Ectodermal cell (in vitro differentiated cells): Measurements from ENCODE around the gene IGSF10.

Source experiments
- H3K27ac ChIP-seq: 2 replicates; pipeline ENCODE4 v1.7.0; 2013; ENCODE audit warnings: mild to moderate bottlenecking, low read depth, low read length; ENCODE audit not compliant: insufficient read depth, poor library complexity, severe bottlenecking
- H3K27me3 ChIP-seq: 2 replicates; pipeline ENCODE4 v1.7.0; 2013; ENCODE audit warnings: mild to moderate bottlenecking, low read length; ENCODE audit not compliant: insufficient read depth, control insufficient read depth, poor library complexity, severe bottlenecking
- H3K36me3 ChIP-seq: one replicate; pipeline ENCODE4 v1.7.0; 2013; ENCODE audit warnings: low read length; ENCODE audit not compliant: control insufficient read depth, insufficient read depth
- H3K4me1 ChIP-seq: one replicate; pipeline ENCODE4 v1.7.0; 2013; ENCODE audit warnings: low read length; ENCODE audit not compliant: control insufficient read depth, insufficient read depth
- H3K4me3 ChIP-seq: 2 replicates; pipeline ENCODE4 v1.7.0; 2013; ENCODE audit warnings: low read depth, low read length, control low read depth; ENCODE audit not compliant: insufficient read depth
- H3K9me3 ChIP-seq: 2 replicates; pipeline ENCODE4 v1.7.0; 2013; ENCODE audit warnings: mild to moderate bottlenecking, low read length, moderate library complexity; ENCODE audit not compliant: control insufficient read depth
- WGBS, 2 experiments: methylation state at CpG; one replicate each; pipeline ENCODE4 v1.1.7; 2013; ENCODE audit warnings: missing lambda C conversion rate in 2 of 2; 5-methylcytosine and 5-hydroxymethylcytosine counted together

Gene IGSF10

DNA sequence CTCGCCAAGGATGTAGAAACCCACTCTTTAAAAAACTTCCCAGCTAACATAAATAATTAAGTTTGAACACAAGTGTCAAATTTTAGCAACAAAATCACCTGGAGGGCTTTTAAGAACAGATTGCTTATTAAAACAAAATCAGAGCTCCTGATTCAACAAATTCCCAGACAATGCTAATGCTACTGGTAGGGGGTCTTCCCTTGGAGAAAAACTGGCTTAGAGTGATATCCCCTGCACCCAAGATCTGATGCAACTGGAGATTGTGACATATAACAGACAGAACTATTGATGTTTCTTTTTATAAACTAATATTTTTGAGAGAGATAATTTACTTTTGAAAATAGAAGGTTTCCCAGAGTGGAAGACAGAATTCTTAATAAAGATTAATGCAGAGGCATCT lies 19.9 kb downstream of the IGSF10 start:
- H3K9me3 ChIP-seq: no peaks in the 10 kb centered on the region
- no peak overlapping the region for H3K4me3 ChIP-seq
- H3K27ac ChIP-seq: no peak overlapping the region
- no peaks in the 10 kb centered on the region for H3K27me3 ChIP-seq
- 80 to 100% methylated on average over 1 of the region's 1 CpG for WGBS, 2 experiments
- H3K4me1 ChIP-seq: no peaks in the 10 kb centered on the region
- H3K36me3 ChIP-seq: no peaks in the 10 kb centered on the region

DNA sequence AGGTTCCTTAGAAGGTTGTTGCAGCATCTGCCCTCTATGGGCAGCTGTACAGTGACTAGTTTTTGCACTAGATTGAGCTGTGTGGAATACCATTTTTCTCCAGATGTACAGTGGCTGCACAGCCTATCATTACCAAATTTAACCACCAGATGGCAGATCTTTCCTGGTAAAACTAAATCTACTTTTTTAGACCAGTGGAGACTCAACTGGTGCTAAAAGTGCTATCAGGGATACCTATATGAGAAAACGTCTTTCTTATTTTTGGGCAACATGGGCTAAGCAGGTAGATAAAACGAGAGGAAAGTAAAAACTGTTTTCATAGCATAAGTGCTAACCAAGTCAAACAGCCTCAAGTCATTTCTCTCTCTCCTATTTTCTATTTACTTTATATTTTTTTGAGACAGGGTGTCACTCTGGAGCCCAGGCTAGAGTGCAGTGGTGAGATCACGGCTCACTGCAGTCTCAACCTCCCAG lies 21.2 kb downstream of the IGSF10 start:
- 62 to 66% methylated on average over 3 of the region's 3 CpGs for WGBS, 2 experiments
- H3K4me3 ChIP-seq: no peak overlapping the region
- no peaks in the 10 kb centered on the region for H3K9me3 ChIP-seq
- no peaks in the 10 kb centered on the region for H3K4me1 ChIP-seq
- no peaks in the 10 kb centered on the region for H3K27me3 ChIP-seq
- H3K36me3 ChIP-seq: no peaks in the 10 kb centered on the region
- no peak overlapping the region for H3K27ac ChIP-seq

DNA sequence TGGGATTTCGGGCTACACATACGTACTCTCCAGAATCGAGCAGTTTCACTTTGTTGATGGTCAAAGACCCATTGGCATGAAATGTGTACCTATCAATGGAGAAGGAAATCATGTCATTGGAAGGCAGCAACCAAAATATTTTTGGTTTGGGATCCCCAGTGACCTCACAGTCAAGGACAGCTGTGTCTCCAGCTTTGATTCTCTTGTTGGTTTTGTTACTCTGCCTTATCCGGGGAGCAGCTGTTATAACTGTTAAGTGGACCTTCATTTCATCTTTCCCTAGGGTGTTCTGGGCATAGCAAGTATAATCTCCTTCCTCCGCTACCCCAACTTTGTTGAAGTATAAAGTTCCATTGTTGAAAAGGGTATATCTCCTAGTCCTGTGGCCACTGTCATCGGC lies 23.0 kb downstream of the IGSF10 start:
- Histone ChIP-seq H3K27me3 (no peaks in the 10 kb centered on the region), H3K27ac (no peak overlapping the region), H3K4me3 (no peak overlapping the region), H3K9me3 (no peaks in the 10 kb centered on the region), H3K36me3 (no peaks in the 10 kb centered on the region), H3K4me1 (no peaks in the 10 kb centered on the region)
- 93 to 94% methylated on average over 6 of the region's 6 CpGs for WGBS, 2 experiments

DNA sequence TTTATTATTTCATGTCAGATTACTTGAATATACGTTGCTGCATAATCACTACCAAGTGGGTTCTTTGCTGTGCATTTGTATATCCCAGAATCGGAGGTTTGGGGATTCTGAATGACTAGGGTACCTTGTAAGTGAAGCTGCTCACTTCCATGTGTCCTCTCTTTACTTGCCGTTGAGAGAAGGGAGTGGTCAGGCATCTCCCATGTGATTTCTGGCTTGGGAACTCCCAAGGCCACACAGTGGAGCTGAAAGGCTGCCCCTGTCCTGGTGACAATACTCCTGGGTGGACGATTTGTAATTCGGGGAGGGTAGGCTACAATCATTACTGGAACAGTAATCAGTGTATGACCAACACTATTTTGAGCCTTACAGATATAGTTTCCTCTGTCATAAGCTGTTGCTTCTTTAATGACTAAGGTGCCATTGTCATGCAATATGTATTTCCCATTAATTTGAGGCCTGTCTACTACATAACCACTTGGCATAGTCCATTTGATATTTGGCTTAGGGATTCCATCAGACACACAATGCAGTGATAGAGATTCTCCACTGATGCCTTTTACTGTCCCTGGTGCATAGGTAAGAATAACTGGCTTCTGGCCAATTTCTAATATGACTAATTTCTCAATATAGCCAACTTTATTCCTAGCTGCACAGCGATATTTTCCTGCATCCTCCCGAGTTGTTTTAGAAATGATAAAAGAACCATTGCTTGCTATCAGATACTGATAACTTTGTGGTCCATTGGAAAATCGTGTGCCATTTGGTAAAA lies 24.0 kb downstream of the IGSF10 start:
- Histone ChIP-seq H3K27ac (no peak overlapping the region), H3K9me3 (no peaks in the 10 kb centered on the region), H3K36me3 (no peaks in the 10 kb centered on the region), H3K4me1 (no peaks in the 10 kb centered on the region), H3K27me3 (no peaks in the 10 kb centered on the region), H3K4me3 (no peak overlapping the region)
- 93% methylated on average over 8 of the region's 8 CpGs for WGBS, 2 experiments

DNA sequence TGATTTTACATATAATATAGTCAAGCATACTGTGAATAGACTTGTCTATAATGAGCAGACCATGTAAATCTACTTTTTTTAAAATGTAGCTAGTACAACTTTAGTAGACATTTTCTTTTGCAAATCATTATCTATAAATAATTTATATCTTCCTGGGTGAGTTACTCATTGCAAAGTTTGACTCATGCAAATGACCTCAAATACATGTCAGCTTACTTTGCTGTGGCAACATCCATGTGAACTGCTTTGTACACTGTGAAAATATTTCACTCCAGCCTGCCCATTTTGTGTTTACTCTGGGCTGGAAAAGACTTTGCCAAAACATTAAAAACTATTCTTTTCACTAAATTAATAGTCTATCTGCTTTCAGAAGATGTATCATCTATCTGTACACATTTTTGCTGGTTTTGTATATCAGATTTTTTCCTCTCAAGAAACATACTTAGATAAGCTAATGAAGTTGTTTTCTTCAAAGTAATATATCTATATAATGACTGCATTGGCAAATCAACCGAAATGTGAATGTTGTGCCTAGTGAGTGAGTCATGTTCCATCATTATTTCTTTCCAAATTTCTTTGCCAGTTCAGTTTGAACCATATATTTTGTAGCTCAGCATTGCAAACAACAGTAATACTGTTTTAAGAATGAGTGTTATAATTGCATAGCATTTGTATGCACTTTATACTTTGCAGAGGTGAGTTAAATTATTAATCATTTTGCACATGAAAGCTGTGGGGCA lies 26.5 kb downstream of the IGSF10 start:
- no peaks in the 10 kb centered on the region for H3K36me3 ChIP-seq
- WGBS, 2 experiments: 100% methylated on average over 1 of the region's 1 CpG; no CpG with 5 or more reads in 1 of the 2 experiments
- no peaks in the 10 kb centered on the region for H3K9me3 ChIP-seq
- H3K27ac ChIP-seq: no peak overlapping the region
- H3K4me3 ChIP-seq: no peak overlapping the region
- H3K4me1 ChIP-seq: no peaks in the 10 kb centered on the region
- no peaks in the 10 kb centered on the region for H3K27me3 ChIP-seq

DNA sequence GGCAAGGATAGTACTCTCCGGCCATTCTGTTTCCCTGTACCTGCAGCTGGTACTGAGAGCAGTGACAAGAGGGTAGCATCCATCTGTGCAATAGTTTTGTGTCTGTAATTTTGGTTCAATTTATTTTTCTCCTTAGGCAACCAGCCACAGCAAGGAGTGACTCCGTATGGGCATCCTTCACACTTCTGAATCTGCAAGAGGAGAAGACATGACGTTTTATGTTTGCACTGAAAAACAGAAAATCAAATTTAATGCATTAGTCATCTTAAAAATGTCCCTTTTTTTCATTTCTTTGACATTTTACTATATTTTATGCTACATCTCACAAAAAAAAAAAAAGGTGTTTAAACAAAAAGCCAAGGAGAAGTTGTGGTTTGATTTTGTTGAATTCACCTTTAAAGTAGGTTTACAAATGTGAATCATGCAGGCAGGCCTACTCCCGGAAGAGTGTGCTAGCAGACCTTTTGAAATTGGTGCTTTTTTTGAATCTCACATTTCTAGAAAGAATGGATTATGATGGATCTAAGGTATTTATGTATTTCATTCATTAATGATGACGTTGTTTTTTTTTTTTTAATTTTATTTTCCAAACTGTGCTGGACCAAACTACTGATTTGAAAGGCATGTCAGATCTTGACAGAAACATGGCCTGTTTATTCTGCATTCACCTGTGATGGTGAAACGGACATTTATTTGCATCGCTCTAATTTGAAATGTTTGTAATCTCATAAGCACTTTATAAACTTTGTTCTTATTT lies 28.1 kb downstream of the IGSF10 start:
- WGBS, 2 experiments: 92 to 93% methylated on average over 6 to 7 of the region's 7 CpGs
- no peaks in the 10 kb centered on the region for H3K27me3 ChIP-seq

DNA sequence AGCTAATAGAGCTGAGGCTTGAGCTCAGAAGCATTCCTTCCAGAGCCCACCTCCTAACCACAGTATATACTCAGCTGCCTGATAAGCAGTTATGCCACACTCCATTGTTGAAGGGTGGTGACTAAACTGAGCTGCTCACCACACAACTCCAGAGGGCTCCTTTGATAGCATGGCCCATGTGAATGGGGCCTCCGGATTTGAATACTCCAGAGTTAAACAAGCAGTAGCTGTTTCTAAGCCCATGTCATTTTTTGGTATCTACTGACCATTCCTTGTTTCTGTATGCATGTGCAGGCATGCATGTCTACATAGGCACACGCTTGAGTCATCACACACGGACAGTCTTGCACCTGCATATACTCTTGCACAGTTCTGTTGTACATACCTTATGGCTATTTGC lies 28.9 kb downstream of the IGSF10 start:
- WGBS, 2 experiments: 88 to 91% methylated on average over 3 of the region's 3 CpGs
- H3K4me3 ChIP-seq: no peak overlapping the region
- H3K27ac ChIP-seq: no peak overlapping the region
- no peaks in the 10 kb centered on the region for H3K9me3 ChIP-seq
- H3K36me3 ChIP-seq: no peaks in the 10 kb centered on the region
- no peaks in the 10 kb centered on the region for H3K27me3 ChIP-seq
- no peaks in the 10 kb centered on the region for H3K4me1 ChIP-seq

More for the DNA sequence above, 28.1 kb downstream of the IGSF10 start:
- H3K36me3 ChIP-seq: no peaks in the 10 kb centered on the region
- no peak overlapping the region for H3K4me3 ChIP-seq
- H3K4me1 ChIP-seq: no peaks in the 10 kb centered on the region
- H3K9me3 ChIP-seq: no peaks in the 10 kb centered on the region
- H3K27ac ChIP-seq: no peak overlapping the region

DNA sequence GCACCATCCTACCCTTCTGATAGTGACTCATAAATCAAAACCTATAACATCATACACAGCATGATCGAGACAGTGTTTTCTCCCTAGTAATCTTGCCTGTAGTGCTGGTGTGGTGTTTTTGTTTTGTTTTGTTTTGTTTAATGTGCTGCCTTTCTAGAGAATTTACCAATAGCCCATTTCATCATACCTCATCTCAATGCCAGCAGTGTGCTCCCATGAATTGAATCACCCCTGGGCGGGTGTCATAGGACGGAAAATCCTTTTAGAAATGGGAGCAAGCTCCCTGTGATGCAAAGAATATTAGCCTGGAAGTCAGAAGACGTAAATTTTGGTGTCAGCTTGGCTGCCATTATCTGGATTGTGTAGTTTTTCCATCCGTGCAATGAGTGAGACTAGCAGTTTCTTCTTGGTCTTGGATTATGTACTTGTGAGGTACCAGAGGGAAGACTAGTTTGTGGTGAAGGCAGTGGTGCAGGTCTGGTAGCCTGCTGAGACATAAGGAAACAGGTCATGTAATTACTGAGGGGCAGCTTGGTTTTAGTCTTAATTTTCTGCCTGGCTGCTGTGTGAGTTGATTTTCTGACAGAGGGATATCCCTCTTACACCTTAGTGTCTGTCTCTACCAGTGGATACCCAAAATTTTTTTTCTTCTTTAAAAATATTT lies 29.9 kb downstream of the IGSF10 start:
- no peak overlapping the region for H3K27ac ChIP-seq
- H3K4me1 ChIP-seq: no peaks in the 10 kb centered on the region
- H3K27me3 ChIP-seq: no peaks in the 10 kb centered on the region
- H3K9me3 ChIP-seq: no peaks in the 10 kb centered on the region
- WGBS, 2 experiments: 90 to 93% methylated on average over 4 of the region's 5 CpGs
- H3K36me3 ChIP-seq: no peaks in the 10 kb centered on the region
- no peak overlapping the region for H3K4me3 ChIP-seq

DNA sequence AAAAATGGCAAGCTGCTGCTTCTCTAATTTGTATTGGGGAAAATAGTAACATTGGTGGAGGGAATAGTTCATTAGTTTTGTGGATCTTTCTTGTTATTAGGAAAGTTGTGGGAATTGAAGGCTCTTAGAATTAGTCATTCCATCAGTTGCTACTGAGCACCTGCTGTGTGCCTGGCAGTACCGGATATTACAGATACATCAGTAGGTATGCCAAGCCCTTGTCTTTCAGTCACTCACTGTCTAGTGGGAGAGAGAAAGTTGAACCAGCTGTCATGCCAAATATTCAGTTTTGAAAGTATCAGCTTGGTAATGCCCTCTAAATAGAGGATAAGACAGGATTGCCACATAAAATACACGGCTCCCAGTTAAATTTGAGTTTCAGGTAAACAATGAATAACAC lies 32.5 kb downstream of the IGSF10 start:
- Histone ChIP-seq H3K4me3 (no peak overlapping the region), H3K27me3 (no peaks in the 10 kb centered on the region), H3K36me3 (no peaks in the 10 kb centered on the region), H3K27ac (no peak overlapping the region), H3K4me1 (no peaks in the 10 kb centered on the region), H3K9me3 (no peaks in the 10 kb centered on the region)
- 82 to 95% methylated on average over 1 to 2 of the region's 2 CpGs for WGBS, 2 experiments

DNA sequence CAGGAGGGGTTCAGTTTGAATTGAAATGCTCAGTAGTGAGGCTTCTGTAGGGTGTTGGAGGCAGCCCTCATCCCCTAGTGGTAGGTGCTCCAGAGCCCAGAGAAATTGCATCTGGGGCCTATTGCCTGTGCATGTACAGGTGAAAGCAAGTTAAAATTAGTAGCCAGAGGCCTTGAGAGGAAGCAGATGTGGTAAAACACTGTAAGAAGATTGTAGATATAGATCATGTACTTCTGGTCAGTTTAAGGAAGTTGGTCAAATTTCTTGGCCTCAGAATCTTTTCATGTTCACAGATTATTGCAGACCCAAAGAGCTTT lies 34.6 kb downstream of the IGSF10 start:
- Histone ChIP-seq H3K4me1 (no peaks in the 10 kb centered on the region), H3K36me3 (no peaks in the 10 kb centered on the region), H3K27me3 (no peaks in the 10 kb centered on the region), H3K4me3 (no peak overlapping the region), H3K27ac (no peak overlapping the region), H3K9me3 (no peaks in the 10 kb centered on the region)
